Measurements from ENCODE around the gene PBX1. TPM values are rescaled to one million over a fixed set of nuclear protein-coding genes. Genes with fewer than 3 reads are reported as not detected.
A peak's percentile ranks its signal among the peaks of the same experiment; 100 is the strongest.

PBX1 gene
- total and polyA plus RNA-seq, 12 donors: 13.3 to 91.8 (median 62.7) TPM

- ATAC-seq (peak in 3 of 8 donors; percentile 10 to 57 (median 29)), DNase-seq (no peak)
- Histone ChIP-seq H3K4me3 (no peak overlapping the region), H3K36me3 (no peaks in the 10 kb centered on the region), H3K27me3 (no peaks in the 10 kb centered on the region), H3K9me3 (no peaks in the 10 kb centered on the region), H3K27ac (peak overlapping the region in 6 of 10 donors; percentile 13 to 69 (median 37)), H3K4me1 (peaks cover 7 to 91% (median 66%) of the 10 kb centered on the region in 9 donors)
- intact Hi-C loops (cut with DNase I): no loop called here
- no peak for TF ChIP-seq CTCF (IDR thresholded peaks at IDR 0.05)
- 28 to 33% methylated on average over 6 of the region's 6 CpGs for WGBS, 2 donors
Observed at GRCh38 chr1:164644774-164645644, 86.0 kb downstream of the PBX1 start.

- no peak for TF ChIP-seq CTCF (IDR thresholded peaks at IDR 0.05)
- 96 to 98% methylated on average over 2 of the region's 2 CpGs for whole genome bisulfite sequencing, 2 donors
- H3K27me3 ChIP-seq: no peaks in the 10 kb centered on the region
- H3K4me1 ChIP-seq: peaks cover 7 to 87% (median 57%) of the 10 kb centered on the region in 9 donors
- no peaks in the 10 kb centered on the region for H3K36me3 ChIP-seq
- no peak for ATAC-seq
- H3K4me3 ChIP-seq: no peak overlapping the region
- peak overlapping the region in 1 of 10 donors; percentile 18 for H3K27ac ChIP-seq
- H3K9me3 ChIP-seq: no peaks in the 10 kb centered on the region
- no peak for DNase-seq
- intact Hi-C loops (cut with DNase I): no loop called here
Observed at GRCh38 chr1:164645921-164646320, 86.9 kb downstream of the PBX1 start.

DNA sequence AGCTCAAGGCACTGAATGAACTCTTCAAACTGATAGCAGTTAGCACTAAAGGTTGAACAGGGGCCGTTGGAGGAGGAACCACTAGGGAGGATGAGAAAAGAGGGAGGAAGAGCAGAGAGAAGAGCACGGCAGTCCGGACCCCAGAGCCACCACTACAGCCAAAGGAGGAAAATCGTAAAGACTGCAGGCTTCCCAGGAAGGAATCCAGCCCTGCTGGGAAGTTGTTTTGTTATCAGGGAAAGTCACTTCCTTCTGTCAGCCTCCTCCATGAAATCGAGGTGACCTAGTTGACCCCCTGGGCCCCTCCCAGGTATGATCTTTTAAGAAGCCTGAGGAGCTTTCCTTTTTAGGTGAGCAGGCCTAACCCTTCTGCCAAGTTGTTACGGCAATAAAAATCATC, 88.2 kb downstream of the PBX1 start:
- Histone ChIP-seq H3K27ac (peak overlapping the region in 3 of 10 donors; percentile 3 to 16 (median 16)), H3K36me3 (no peaks in the 10 kb centered on the region), H3K4me1 (peaks cover 3 to 81% (median 47%) of the 10 kb centered on the region in 9 donors), H3K4me3 (no peak overlapping the region), H3K9me3 (no peaks in the 10 kb centered on the region), H3K27me3 (no peaks in the 10 kb centered on the region)
- WGBS, 2 donors: 44 to 48% methylated on average over 6 of the region's 6 CpGs
- DNase-seq (no peak), ATAC-seq (peak in 2 of 8 donors; percentile 15 to 20)
- intact Hi-C loops (cut with DNase I): no loop called here
- TF ChIP-seq CTCF (IDR thresholded peaks at IDR 0.05): no peak

DNA sequence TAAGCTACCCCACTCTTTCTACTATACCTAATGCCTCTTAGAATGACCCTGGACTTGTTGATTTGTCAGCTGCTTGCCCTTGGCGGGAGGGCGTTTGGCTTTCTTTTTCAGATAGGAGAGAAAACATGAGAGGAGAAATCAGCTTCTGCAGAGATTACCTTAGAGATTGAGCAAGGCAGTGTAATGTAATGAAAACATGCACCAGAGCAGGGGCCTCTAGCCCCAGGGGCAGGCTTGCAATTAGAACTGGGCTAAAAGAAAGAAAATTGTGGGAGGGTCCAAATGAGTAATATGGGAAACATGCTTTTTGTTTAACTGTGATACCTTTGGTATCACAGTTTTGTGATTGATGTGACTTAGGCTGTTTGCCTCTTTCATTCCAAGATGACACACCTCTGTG, 89.7 kb downstream of the PBX1 start:
- no peak for DNase-seq
- intact Hi-C loops (cut with DNase I): no loop called here
- H3K4me1 ChIP-seq: peaks cover 0 to 74% (median 39%) of the 10 kb centered on the region in 9 donors
- ATAC-seq: no peak
- H3K36me3 ChIP-seq: no peaks in the 10 kb centered on the region
- no peak overlapping the region for H3K4me3 ChIP-seq
- TF ChIP-seq CTCF (IDR thresholded peaks at IDR 0.05): no peak
- no peaks in the 10 kb centered on the region for H3K9me3 ChIP-seq
- WGBS, 2 donors: 46 to 51% methylated on average over 2 of the region's 2 CpGs
- no peaks in the 10 kb centered on the region for H3K27me3 ChIP-seq
- peak overlapping the region in 1 of 10 donors; percentile 10 for H3K27ac ChIP-seq

Measured in heart right ventricle (tissue), 16 donors.